ENCODE results near the gene OLFM1. TPM values are rescaled to one million over a fixed set of nuclear protein-coding genes. Genes with fewer than 3 reads are reported as not detected.

The OLFM1 gene
- total RNA-seq, 1 donor from 2014 or later = 0.96 TPM

DNA sequence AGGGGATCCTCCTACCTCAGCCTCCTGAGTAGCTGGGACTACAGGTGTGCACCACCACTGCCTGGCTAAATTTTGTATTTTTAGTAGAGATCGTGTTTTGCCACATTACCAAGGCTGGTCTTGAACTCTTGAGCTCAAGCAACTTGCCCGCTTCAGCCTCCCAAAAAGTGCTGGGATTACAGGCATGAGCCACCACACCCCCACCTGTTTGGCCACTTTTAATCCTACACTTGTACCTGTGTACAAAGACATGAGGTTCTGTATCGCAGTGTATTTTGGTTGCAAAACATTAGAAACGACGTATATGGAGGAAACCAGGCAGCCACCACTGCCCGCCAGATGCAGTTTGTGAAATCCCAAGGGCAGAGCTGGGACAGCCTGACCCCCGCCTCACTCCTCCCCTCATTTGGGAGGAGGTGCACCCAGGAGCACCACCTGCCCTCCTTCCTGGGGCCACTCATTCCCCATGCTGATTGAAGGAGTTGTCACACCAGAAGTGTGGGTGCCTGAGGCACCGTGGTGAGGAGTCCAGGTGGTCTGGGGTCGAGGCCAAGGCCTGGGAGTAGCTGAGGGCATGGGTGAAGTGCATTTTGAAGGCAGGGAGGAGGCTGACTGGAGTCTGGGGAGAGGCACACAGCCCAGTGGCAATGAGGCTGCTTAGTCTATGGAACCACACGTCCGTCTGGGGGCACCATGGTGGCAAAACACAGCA is 39.3 kb upstream of the OLFM1 start:
- TF ChIP-seq, protein P1, sequence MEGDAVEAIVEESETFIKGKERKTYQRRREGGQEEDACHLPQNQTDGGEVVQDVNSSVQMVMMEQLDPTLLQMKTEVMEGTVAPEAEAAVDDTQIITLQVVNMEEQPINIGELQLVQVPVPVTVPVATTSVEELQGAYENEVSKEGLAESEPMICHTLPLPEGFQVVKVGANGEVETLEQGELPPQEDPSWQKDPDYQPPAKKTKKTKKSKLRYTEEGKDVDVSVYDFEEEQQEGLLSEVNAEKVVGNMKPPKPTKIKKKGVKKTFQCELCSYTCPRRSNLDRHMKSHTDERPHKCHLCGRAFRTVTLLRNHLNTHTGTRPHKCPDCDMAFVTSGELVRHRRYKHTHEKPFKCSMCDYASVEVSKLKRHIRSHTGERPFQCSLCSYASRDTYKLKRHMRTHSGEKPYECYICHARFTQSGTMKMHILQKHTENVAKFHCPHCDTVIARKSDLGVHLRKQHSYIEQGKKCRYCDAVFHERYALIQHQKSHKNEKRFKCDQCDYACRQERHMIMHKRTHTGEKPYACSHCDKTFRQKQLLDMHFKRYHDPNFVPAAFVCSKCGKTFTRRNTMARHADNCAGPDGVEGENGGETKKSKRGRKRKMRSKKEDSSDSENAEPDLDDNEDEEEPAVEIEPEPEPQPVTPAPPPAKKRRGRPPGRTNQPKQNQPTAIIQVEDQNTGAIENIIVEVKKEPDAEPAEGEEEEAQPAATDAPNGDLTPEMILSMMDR (IDR thresholded peaks at IDR 0.05; ENCODE audit: insufficient read depth, low read length, poor library complexity, severe bottlenecking) = no peak
- Histone ChIP-seq H3K27me3 (ENCODE audit: control insufficient read depth, insufficient read depth, low read length) (no peaks in the 10 kb centered on the region), H3K4me3 (ENCODE audit: low read depth, low read length) (no peak overlapping the region), H3K36me3 (ENCODE audit: control insufficient read depth, insufficient read depth, low read length) (no peaks in the 10 kb centered on the region)
- DNase-seq (ENCODE audit: low read depth) = no peak

DNA sequence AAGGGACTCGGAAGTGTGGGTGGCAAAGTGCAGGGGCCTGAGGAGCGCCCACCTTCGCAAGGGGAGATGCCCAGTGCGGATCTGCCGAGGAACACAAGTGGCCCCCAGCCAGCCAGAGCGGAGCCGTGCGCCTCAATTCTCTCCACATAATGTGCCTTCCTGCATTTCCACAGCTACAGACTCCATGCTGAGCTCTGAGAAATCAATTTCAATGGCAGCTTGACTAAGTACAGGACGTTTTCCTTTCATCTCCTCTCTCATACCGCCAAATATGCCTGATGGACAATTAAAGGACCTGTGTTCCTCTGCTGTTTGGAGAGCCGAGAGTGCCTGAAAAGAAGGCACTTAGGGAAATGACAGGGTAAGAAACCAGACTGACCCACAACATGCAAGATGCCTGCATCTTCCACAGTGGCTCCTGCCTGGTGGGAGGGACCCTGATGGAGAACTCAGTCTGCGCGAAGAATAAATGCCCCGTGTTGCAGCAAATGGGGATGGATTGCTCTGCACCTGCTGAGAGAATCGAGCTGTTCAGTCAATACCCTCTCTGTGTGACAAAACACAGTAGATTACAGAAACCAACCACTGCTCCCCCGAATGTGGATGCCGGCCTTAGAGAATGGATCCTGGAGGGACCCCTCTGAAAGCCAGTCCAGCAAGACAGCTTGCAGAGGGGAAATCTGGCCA is 38.6 kb upstream of the OLFM1 start:
- DNase-seq (ENCODE audit: low read depth) = no peak
- H3K4me3 ChIP-seq (ENCODE audit: low read depth, low read length) = no peak overlapping the region
- TF ChIP-seq, protein P1 (IDR thresholded peaks at IDR 0.05; ENCODE audit: insufficient read depth, low read length, poor library complexity, severe bottlenecking) = no peak
- no peaks in the 10 kb centered on the region for H3K36me3 ChIP-seq (ENCODE audit: control insufficient read depth, insufficient read depth, low read length)
- no peaks in the 10 kb centered on the region for H3K27me3 ChIP-seq (ENCODE audit: control insufficient read depth, insufficient read depth, low read length)

DNA sequence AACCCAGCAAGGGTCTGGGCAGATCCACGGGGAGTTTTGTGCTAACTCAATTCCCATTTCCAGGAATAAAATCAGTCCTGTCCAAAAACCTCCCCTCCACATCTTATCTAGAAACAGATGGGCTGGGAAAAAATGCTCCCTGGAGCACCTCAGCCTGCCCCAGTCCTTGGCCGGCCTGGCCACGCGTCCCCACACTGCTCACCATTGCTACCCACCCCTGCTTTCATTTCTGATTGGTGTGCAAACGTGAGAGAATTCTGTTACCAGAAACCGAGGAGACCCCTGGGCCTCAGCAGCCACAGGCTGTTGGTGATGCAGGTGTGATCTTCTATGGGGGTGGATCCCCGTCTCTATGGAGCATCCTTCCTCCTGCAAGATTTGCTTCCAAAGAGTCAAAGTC is 38.0 kb upstream of the OLFM1 start:
- TF ChIP-seq, protein P1 (IDR thresholded peaks at IDR 0.05; ENCODE audit: insufficient read depth, low read length, poor library complexity, severe bottlenecking) = no peak
- H3K4me3 ChIP-seq (ENCODE audit: low read depth, low read length) = no peak overlapping the region
- no peak for DNase-seq (ENCODE audit: low read depth)
- H3K27me3 ChIP-seq (ENCODE audit: control insufficient read depth, insufficient read depth, low read length) = no peaks in the 10 kb centered on the region
- no peaks in the 10 kb centered on the region for H3K36me3 ChIP-seq (ENCODE audit: control insufficient read depth, insufficient read depth, low read length)

DNA sequence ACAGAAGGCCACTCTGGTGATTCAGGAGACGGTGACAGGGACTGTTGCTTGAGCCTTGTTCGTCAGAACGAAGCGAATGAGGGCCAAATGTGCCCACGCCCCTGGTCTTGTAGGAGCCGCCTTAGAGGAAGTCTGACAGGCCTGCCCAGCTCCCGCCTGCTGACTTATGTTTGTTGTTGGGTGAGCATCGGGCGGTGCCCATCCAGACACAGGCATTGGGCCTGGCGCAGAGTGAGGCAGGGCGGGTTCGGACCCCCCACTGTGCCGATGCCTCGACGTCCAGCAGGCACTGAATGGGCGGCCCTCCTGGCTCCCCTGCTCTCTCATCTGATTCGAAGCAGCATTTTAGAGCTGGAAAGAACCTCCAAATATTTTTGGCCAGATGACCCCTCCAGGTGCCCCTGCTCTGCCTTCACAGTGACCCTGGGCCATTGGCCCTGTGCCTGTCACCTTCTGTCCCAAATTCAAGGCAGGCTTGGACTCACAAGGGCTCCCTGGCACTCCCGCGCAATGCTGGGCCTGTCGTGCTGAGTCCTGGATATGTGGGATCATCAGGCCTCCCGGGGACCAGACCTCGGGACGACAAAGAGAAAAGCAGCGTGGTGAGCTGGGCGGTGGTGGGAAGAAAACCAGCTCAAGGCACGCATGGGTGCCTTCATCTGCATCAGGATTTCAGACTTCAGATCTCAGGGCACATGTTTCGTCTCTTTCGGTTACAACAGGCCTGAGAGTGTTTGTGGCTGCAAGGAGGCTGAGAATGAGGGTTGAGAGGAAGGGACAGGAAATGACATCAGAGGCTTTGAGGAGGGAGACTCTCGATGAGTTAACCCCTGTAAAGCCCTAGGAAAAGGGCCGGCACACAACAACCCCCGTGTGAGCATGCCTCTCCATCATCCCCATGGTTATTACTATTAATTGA is 37.1 kb upstream of the OLFM1 start:
- Histone ChIP-seq H3K4me3 (ENCODE audit: low read depth, low read length) (no peak overlapping the region), H3K36me3 (ENCODE audit: control insufficient read depth, insufficient read depth, low read length) (no peaks in the 10 kb centered on the region), H3K27me3 (ENCODE audit: control insufficient read depth, insufficient read depth, low read length) (no peaks in the 10 kb centered on the region)
- TF ChIP-seq, protein P1 (IDR thresholded peaks at IDR 0.05; ENCODE audit: insufficient read depth, low read length, poor library complexity, severe bottlenecking) = no peak
- DNase-seq (ENCODE audit: low read depth) = no peak

DNA sequence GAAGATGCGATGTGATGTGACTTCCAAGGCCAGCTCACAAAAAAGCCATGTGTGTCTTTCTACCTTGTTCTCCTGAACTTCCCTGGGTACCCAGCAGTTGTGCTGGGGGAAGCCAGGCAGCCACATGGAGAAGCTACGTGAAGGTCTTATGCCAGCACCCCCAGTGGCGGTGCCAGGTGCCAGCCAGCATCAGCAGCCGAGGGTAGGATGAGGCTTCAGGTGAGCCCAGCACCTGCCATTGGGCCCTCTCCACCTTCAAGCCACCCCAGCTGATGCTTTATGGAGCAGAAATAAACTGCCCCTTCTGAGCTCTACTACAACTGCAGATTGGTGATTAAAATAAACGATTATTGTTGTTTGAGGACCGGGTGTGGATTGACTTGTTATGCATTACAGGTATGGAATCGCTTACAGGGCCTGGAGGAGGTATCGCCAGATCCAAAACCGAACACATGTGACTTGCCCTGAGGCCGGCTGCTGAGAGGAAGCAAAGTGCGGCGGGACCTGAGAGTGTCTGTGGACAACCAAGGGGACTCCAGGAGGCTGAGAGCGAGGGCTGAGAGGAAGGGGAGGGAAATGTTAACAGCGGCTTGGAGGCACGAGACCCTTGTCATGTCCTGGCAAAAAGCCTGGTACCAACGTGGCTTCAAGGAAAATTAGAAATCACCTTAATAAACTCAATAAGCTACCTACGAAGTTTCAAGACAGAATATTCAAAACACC is 36.0 kb upstream of the OLFM1 start:
- no peak for DNase-seq (ENCODE audit: low read depth)
- TF ChIP-seq, protein P1 (IDR thresholded peaks at IDR 0.05; ENCODE audit: insufficient read depth, low read length, poor library complexity, severe bottlenecking) = no peak
- no peak overlapping the region for H3K4me3 ChIP-seq (ENCODE audit: low read depth, low read length)
- no peaks in the 10 kb centered on the region for H3K36me3 ChIP-seq (ENCODE audit: control insufficient read depth, insufficient read depth, low read length)
- no peaks in the 10 kb centered on the region for H3K27me3 ChIP-seq (ENCODE audit: control insufficient read depth, insufficient read depth, low read length)
